HG03469 (cell line): Measurements from ENCODE around the gene STOX1.
"Not testable (repeated sequence)": the region's sequence is repeated elsewhere in the genome, so short reads cannot be mapped to it uniquely, and the experiment has no call there.

Experiments used
- ATAC-seq: cut with Tn5 transposase; IDR thresholded peaks from one replicate; pipeline ENCODE4 v1.9.1; 2021; ENCODE audit warnings: mild to moderate bottlenecking, moderate library complexity, moderate number of reproducible peaks; ENCODE audit not compliant: unreplicated experiment

Gene STOX1, protein sequence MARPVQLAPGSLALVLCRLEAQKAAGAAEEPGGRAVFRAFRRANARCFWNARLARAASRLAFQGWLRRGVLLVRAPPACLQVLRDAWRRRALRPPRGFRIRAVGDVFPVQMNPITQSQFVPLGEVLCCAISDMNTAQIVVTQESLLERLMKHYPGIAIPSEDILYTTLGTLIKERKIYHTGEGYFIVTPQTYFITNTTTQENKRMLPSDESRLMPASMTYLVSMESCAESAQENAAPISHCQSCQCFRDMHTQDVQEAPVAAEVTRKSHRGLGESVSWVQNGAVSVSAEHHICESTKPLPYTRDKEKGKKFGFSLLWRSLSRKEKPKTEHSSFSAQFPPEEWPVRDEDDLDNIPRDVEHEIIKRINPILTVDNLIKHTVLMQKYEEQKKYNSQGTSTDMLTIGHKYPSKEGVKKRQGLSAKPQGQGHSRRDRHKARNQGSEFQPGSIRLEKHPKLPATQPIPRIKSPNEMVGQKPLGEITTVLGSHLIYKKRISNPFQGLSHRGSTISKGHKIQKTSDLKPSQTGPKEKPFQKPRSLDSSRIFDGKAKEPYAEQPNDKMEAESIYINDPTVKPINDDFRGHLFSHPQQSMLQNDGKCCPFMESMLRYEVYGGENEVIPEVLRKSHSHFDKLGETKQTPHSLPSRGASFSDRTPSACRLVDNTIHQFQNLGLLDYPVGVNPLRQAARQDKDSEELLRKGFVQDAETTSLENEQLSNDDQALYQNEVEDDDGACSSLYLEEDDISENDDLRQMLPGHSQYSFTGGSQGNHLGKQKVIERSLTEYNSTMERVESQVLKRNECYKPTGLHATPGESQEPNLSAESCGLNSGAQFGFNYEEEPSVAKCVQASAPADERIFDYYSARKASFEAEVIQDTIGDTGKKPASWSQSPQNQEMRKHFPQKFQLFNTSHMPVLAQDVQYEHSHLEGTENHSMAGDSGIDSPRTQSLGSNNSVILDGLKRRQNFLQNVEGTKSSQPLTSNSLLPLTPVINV

DNA sequence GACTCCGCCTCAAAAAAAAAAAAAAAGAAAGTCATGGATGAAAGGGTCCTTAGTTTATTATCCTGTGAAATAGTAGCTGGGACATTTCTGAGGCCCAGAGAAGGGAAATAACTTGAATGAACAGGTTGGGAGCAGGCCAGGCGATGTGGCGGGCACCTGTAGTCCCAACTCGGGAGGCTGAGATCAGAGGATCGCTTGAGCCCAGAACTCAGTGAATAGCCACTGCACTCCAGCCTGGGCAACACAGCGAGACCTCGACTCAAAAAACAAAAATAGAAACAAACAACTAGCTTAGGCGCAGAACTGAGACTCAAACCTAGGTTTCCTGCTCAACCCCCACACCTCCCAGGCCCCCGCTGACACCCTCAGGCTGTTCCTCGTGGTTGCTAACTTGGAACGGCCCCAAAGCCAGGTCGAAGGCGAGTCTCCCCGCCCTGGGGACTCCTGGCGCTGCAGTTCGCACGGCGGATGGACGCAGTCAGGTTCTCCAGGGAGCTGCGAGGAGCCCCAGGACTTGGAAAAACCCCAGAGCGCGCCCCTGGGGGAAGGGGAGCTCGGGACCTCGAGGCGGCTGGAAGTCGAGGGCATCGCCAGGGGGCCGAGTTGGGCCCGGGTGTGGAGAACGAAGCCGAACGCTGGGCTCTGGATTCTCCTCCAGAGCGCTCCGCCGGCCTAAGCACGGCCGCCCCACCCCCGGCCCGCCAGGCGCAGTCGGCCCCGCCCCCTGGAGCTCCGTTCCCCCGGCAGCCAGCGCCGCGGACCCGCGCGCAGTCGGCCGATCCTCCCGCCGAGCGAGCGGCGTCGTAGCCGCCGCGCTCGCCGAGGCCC, at the start of gene STOX1:
TSS of gene STOX1 (plus strand) at position 768 of the 828 bp plus-strand sequence. CDS start 93 bp downstream, outside the sequence.
- peak; percentile 51 for ATAC-seq

DNA sequence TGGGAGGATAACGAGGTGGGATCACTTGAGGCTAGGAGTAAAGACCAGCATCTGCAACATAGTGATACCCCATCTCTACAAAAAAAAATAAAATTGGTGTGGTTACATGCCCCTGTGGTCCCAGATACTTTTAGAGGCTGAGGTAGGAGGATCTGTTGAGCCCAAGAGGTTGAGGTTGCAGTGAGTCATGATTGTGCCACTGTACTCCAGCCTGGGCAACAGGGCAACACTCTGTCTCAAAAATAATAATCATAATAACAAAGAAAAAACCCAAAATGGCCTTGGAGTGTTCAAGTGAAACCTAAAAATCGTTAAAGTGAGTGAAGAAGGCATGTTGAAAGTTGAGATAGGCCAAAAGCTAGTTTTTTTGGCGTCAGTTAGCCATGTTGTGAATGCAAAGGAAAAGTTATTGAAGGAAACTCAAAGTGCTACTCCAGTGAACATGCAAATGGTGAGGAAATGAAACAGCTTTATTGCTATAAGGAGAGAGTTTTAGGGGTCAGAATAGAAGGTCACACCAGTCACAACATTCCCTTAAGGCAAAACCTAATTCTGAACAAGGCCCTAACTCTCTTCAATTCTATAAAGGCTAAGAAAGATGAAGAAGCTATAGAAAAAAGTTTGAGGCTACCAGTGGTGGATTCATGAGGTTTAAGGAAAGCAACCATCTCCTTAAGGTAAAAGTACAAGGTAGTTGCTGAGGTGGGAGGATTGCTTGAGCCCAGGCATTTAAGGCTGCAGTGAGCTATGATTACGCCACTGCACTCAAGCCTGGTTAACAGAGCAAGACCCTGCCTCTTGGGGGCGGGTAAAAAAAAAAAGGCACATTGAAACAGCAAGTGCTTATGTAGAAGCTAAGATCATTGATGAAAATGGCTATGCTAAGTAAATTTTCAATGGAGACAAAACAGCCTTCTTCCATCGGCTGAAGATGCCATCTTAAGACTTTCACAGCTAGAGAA, 45.4 kb upstream of the STOX1 start:
- no peak for ATAC-seq

DNA sequence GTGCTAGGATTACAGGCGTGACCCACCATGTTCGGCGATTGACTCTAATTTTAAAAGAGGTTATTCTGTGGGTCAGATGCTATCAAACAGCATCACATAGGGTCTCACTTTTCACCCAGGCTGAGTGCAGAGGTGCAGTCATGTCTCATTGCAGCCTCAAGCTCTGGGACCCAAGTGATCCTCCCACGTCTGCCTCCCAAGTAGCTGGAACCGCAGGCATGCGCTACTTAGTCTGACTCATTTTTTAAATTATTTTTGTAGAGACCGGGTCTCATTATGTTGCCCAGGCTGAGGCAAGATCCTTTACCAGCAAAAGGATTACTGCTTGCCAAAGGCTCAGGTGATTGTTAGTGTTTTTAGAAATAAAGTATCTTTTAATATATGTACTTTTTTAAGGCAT, 42.9 kb upstream of the STOX1 start:
- no peak for ATAC-seq

DNA sequence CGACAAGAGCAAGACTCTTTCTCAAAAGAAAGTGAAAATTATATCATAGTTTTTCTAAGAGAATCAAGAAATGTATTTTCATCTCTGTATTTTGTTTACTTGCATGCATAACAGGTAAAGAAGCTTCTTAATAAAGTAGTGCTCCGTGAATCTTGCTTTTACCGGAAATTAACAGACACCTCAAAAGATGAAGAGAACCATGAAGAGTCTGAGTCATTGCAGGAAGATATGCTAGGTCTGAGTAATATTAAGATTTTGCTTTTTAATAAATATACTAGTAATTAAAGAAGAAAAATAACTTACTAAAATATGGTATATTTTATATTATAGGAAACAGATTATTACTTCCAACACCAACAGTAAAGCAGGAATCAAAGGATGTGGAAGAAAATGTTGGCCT, 39.5 kb upstream of the STOX1 start:
- ATAC-seq, result no peak

DNA sequence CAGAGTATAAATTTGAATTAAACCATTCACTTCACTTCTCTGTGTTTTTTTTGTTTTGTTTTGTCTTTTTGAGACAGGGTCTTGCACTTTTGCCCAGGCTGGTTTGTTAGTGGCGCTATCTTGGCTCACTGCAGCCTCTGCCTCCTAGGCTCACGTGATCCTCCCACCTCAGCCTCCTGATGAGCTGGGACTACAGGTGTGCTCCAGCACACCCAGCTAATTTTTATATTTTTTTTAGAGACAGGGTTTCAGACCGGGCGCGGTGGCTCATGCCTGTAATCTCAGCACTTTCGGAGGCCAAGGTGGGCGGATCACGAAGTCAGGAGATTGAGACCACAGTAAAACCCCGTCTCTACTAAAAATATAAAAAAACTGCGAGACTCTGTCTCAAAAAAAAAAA, 36.9 kb upstream of the STOX1 start:
- ATAC-seq, result no peak

DNA sequence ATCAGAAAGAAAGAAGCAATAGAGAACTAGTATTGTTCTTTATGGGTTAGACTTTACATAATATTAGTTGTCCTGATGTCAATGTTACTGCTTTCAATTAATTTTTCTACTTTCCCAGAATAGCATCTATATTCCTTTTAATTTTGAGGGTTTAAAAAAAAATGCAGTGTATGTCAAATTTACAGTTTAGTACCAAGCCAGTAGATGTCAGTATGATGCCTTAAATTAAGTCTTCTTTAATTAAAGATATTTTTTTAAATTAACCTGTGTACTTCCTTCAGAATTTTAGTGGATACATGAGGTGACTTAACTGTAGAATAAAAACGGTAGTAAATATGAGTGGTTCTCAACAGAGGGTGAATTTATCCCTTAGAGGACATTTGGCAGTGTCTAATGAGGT, 35.2 kb upstream of the STOX1 start:
- no peak for ATAC-seq

DNA sequence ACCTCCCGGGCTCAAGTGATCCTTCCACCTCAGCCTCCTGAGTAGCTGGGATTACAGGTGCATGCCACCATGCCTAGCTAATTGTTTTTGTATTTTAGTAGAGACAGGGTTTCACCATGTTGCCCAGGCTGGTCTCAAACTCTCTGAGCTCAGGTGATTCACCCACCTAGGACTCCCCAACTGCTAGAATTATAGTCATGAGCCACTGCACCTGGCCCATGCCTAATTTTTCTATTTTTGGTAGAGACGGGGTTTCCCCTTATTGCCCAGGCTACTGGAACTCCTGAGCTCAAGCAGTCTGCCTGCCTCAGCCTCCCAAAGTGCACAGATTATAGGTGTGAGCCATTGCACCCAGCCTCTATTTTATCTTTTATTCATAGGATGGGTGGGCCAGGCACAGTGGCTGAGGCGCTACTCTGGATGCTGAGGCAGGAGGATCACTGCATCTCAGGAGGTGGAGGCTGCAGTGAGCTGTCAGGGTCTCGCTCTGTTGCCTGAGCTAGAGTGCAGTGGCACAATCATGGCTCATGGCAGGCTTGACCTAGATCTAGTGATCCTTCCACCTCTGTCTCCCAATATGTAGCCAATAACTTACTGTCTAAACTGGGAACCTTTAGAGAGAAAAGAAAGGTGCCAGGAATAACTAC, 31.3 kb upstream of the STOX1 start:
- no peak for ATAC-seq

DNA sequence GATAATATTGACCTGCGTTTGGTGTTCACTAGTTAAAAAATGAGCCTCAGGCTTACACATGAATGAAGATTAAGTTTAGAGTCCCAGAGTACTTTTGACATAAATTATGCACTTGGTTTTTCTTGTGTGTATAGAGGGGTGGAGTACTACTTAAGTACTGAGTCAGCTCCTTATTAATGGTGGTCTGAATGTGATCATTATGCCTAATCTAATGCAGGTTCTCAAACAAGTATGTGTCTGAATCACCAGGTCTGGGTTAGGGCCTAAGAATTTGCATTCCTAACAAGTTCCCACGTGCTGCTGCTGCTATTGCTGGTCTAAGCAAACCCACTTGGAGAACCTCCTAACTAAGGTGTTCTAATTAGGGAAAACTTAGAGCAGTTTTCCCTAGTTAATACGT, 30.7 kb upstream of the STOX1 start:
- no peak for ATAC-seq

DNA sequence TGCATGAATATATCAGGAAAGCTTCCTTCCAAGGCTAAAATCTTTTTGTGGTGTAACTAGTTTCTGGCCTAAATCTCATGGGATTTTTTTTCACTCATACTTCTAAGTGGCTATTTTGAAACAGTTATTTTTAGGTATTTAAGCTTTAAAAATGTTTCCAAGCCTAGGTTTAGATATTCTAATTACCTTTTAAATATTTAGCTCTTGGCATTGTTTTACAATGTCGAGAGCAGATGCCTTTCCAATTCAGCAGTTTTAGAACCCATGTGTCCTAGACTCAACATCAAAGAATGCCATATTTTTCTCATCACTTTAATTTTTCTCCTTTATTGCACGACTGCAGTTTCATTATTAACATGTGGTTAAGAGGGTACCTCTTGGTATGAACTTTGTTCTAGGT, 27.1 kb upstream of the STOX1 start:
- no peak for ATAC-seq

DNA sequence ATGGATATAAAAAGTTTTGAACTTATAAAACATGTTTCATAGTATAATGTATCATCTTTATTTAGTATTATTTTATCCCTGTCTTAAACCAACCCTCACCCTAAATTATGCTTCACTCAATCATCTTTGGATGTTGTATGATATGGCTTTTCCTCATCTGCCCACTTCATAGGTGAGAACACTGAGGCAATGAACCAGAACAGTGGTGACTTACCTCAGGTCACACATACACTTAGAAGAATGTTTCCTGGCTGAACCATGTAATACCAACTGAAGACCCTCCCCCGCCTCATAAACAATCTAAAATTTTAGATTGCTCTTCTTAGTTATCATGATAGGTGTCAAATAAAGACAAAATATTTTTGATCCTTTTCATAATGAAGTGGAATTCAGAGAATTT, 22.6 kb upstream of the STOX1 start:
- ATAC-seq, result no peak

DNA sequence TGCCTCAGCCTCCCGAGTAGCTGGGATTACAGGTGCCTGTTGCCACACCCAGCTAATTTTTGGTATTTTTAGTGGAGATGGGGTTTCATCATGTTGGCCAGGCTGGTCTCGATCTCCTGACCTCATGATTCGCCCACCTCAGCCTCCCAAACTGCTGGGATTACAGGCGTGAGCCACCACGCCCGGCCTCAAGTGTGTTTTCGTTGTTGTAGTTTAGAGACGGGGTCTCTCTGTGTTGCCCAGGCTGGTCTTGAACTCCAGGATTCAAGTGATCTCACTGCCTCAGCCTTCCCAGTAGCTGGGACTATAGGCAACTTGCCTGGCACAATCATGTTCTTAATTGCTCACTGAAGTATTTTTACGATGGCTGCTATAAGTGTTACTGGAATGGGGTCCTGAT, 16.5 kb upstream of the STOX1 start:
- ATAC-seq, result not testable (repeated sequence)

DNA sequence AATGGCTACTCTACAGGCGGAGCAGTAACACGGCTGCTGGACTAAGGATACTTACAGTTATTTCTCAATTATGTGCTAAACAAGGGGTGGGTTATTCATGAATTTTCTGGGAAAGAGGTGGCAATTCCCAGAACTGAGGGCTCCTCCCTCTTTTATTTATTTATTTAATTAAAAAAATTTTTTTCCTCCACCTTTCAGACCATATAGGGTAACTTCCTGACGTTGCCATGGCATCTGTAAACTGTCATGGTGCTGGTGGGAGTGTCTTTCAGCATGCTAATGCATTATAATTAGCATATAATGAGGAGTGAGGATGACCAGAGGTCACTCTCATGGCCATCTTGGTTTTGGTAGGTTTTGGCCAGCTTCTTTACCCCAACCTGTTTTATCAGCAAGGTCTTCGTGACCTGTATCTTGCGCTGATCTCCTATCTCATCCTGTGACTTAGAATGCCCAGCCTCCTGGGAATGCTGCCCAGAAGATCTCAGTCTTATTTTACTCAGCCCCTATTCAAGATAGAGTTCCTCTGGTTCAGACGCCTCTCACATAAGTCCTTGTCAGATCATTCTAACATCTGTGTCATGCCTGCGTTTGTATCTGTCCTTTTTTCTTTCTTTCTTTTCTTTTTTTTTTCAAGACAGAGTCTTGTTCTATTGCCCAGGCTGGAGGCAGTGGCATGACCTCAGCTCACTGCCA, 15.9 kb upstream of the STOX1 start:
- ATAC-seq, result no peak

DNA sequence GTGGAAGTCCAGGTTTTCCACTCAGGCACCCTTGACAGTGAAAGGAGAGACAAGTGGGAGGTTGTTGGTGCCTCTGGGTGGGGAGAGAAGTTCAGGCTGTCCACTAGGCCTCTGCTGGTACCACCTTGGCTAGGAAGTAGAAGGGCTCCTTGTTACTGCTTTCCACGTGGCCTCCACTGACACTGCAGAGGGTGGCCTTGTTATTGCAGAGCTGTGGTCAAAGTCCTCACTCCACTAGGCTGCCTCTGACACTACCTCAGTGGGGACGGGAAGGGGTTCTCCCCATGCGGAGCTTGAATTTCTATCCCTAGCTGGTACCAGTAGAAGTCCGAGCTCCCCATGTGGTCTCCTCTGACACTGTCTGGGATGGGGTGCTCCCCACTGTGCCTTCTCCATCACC, 14.9 kb upstream of the STOX1 start:
- no peak for ATAC-seq

DNA sequence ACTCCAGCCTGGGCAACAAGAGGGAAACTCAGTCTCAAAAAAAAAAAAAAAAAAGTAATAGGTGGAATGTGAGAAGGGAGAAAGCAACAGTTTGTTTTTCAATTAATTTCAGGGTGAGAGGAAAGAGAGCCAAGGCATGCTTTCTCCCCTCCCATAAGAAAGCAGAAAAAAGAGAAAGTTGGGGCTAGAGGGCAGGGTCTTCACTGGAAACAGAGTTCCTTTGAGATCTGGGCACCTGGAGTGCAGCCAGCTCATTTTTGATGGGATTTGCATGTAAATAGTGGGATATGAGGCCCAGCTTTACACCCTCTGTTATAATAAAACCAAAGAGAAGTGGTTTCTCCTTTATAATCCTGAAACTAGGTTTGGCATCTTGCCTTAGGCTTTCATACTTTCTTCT, 13.8 kb upstream of the STOX1 start:
- no peak for ATAC-seq

DNA sequence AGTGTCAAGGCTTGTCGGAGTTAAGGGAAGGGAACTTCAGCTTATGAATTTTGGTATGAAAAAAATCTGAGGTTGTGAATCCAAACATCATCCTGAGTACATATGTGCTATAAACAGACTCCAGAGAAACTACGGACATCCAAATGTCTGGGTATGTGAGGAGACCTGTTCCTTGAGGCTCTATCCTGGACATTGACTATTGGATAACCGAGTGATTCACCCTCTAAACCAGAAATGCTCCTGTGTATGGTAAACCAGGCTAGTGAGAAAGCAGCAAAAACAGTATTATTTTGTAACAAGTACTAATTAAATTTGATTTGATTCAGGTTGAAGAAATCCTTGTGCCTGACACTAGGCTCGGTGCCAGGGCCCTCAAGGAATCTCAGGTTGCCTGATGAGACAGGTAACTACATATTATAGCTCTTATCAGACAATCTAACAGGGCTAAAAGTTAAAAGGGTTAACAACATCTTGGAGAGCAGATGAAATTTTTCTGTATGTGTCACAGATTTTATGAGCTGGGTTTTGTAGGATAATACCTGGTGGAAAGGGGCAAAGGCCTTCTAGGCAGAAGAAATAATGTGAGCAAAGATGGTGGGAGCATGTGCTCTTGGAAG, 10.4 kb upstream of the STOX1 start:
- ATAC-seq, result no peak

DNA sequence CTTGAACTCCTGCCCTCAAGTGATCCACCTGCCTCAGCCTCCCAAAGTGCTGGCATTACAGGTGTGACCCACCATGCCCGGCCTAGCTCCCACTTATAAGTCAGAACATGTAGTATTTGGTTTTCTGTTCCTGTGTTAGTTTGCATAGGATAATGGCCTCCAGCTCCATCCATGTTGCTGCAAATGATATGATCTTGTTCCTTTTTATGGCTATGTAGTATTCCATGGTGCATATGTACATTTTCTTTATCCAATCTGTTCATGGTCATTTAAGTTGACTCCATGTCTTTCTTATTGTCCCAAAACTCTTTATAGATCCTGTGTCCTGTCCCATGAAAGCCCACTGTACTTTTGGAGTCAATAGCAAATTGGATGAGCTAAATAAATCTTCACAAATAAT, 7.0 kb upstream of the STOX1 start:
- not testable (repeated sequence) for ATAC-seq

DNA sequence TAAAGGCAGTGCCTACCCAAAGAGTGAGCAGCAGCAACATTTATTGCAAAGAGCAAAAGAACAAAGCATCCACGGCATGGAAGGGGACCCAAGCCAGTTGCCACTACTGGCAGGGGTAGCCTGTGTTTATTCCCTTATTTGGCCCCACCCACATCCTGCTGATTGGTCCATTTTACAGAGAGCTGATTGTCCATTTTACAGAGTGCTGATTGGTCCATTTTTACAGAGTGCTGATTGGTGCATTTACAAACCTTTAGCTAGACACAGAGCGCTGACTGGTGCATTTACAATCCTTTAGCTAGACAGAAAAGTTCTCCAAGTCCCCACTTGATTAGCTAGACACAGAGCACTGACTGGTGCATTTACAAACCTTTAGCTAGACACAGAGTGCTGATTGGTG, 4.7 kb upstream of the STOX1 start:
- ATAC-seq, result not testable (repeated sequence)

DNA sequence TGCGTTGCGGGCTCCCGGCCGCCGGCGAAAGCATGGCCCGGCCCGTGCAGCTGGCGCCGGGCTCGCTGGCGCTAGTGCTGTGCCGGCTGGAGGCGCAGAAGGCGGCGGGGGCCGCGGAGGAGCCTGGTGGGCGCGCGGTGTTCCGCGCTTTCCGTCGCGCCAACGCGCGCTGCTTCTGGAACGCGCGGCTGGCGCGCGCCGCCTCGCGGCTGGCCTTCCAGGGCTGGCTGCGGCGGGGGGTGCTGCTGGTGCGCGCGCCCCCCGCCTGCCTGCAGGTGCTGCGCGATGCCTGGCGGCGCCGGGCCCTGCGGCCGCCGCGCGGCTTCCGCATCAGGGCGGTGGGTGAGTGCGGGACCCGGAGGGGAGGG, 245 bp downstream of the STOX1 start:
- peak; percentile 26 for ATAC-seq
